Upper lobe of right lung (tissue), 1 donor: ENCODE data around the gene HELLS. TPM values are rescaled to one million over a fixed set of nuclear protein-coding genes. Genes with fewer than 3 reads are reported as not detected.
"Not testable (repeated sequence)": the region's sequence is repeated elsewhere in the genome, so short reads cannot be mapped to it uniquely, and the experiment has no call there.

Source experiments
- ATAC-seq: fragments of 200-7000 bp; cut with Tn5 transposase; one replicate; pipeline ENCODE4 v1.9.1; 2020; ENCODE audit warnings: mild to moderate bottlenecking, moderate library complexity
- DNase-seq: peaks from one replicate; pipeline ENCODE4 v3.0.0-alpha.2; 2020
- H3K27ac ChIP-seq: fragments of 200-600 bp; one replicate; pipeline ENCODE4 v1.8.0; 2022
- H3K27me3 ChIP-seq: fragments of 200-600 bp; one replicate; pipeline ENCODE4 v1.8.0; 2022; ENCODE audit warnings: mild to moderate bottlenecking
- H3K36me3 ChIP-seq: fragments of 200-600 bp; one replicate; pipeline ENCODE4 v1.8.0; 2022
- H3K4me1 ChIP-seq: fragments of 200-600 bp; one replicate; pipeline ENCODE4 v1.8.0; 2022
- H3K4me3 ChIP-seq: fragments of 200-600 bp; one replicate; pipeline ENCODE4 v1.8.0; 2022; ENCODE audit warnings: mild to moderate bottlenecking
- H3K9me3 ChIP-seq: fragments of 200-600 bp; one replicate; pipeline ENCODE4 v1.8.0; 2022
- intact Hi-C: fragments of 100-400 bp; cut with DNase I; formaldehyde crosslinking; loops from one replicate; pipeline ENCODE4 v1.11.0; 2022
- total RNA-seq: library from RNA; stranded (reverse); fragmentation: NEBNext Ultra II Directional; extraction: Animal tissue kit (Norgen Biotek cat#: 25700); gene quantifications from one replicate; pipeline ENCODE4 v1.2.1, GENCODE V29; 2021
- TF ChIP-seq, protein P1 (sequence below): fragments of 200-600 bp; IDR thresholded peaks from one replicate; pipeline ENCODE4 v1.8.0; 2022; ENCODE audit warnings: antibody characterized with exemption
- donor health status: DM: no; HTN: yes; CAD: no; lungs with severe emphysema.

Gene HELLS
- total RNA-seq, 1 donor from 2014 or later: 3.3 TPM

DNA sequence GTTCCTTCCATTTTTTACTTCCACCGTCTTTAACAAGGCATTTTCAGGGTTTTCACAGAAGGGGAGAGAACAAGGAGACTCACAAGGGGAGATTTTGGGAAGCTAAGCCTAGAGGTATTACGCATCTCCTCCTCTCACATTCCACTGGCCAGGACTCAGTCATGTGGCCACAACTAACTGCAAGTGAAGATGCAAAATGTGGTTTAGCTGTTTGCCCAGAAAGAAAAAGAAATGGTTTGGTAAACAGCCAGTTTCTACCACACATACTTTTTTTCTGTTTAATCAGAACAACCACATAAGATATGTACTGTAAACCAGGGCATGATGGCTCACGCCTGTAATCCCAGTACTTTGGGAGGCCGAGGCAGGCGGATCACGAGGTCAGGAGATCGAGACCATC, 21.4 kb upstream of the HELLS start:
- no peak overlapping the region for H3K27ac ChIP-seq
- no peak overlapping the region for H3K4me3 ChIP-seq
- DNase-seq (no peak), ATAC-seq (no peak)
- intact Hi-C loops: no loop called here
- no peaks in the 10 kb centered on the region for H3K4me1 ChIP-seq
- TF ChIP-seq, protein P1, sequence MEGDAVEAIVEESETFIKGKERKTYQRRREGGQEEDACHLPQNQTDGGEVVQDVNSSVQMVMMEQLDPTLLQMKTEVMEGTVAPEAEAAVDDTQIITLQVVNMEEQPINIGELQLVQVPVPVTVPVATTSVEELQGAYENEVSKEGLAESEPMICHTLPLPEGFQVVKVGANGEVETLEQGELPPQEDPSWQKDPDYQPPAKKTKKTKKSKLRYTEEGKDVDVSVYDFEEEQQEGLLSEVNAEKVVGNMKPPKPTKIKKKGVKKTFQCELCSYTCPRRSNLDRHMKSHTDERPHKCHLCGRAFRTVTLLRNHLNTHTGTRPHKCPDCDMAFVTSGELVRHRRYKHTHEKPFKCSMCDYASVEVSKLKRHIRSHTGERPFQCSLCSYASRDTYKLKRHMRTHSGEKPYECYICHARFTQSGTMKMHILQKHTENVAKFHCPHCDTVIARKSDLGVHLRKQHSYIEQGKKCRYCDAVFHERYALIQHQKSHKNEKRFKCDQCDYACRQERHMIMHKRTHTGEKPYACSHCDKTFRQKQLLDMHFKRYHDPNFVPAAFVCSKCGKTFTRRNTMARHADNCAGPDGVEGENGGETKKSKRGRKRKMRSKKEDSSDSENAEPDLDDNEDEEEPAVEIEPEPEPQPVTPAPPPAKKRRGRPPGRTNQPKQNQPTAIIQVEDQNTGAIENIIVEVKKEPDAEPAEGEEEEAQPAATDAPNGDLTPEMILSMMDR: no peak
- H3K9me3 ChIP-seq: no peaks in the 10 kb centered on the region
- no peaks in the 10 kb centered on the region for H3K27me3 ChIP-seq
- peaks cover 20% of the 10 kb centered on the region for H3K36me3 ChIP-seq

DNA sequence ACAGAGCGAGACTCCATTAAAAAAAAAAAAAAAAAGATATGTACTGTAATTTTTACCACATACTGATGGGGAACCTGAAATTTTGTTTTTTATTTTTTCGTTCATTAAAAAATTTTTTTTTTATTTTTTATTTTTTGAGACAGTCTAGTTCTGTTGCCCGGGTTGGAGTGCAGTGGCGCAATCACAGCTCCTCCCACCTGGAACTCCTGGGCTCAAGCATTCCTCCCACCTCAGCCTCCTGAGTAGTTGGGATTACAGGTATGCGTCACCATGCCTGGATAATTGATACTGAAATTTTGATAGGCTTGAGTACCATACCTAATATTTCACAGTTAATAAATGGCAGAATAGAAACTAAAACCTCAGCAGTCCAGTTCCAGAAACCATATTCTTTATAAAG, 20.9 kb upstream of the HELLS start:
- ATAC-seq: no peak
- TF ChIP-seq, protein P1: no peak
- DNase-seq: no peak
- no peaks in the 10 kb centered on the region for H3K27me3 ChIP-seq
- H3K9me3 ChIP-seq: no peaks in the 10 kb centered on the region
- no peaks in the 10 kb centered on the region for H3K4me1 ChIP-seq
- no peak overlapping the region for H3K4me3 ChIP-seq
- no peak overlapping the region for H3K27ac ChIP-seq
- H3K36me3 ChIP-seq: peaks cover 20% of the 10 kb centered on the region
- intact Hi-C loops: no loop called here

DNA sequence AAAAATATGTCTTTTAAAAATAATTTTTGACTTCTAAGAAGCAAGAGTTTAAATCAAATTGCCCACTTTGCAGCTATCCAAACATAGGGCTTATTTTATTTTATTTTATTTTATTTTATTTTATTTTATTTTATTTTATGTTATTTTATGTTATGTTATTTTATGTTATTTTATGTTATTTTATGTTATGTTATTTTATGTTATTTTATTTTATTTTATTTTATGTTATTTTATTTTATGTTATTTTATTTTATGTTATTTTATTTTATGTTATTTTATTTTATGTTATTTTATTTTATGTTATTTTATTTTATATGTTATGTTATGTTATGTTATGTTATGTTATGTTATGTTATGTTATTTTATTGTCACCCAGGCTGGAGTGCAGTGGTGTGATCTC, 14.0 kb upstream of the HELLS start:
- H3K27me3 ChIP-seq, H3K27ac ChIP-seq, DNase-seq, H3K4me1 ChIP-seq, H3K9me3 ChIP-seq, H3K4me3 ChIP-seq, ATAC-seq, intact Hi-C loops: not testable (repeated sequence)
- peaks cover 19% of the 10 kb centered on the region for H3K36me3 ChIP-seq

DNA sequence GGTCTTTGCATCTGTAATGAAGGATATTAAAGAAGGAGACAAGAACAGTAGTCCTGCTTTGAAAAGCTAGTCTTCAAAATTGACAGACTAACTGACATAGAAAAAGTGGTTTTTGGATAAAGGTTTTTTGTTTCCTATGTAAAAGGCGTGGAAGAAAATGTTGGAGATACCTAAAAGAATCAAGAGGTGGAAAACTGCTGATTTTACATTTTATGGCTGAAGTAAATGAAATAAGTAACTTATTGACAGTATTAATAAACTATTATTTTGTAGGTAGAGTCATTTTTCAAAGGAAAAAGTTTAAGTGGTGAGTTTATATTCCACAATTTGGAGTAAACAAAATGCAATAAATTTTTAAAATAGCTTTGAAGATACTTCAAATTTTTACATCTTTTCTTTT, 12.6 kb upstream of the HELLS start:
- peaks cover 19% of the 10 kb centered on the region for H3K36me3 ChIP-seq

DNA sequence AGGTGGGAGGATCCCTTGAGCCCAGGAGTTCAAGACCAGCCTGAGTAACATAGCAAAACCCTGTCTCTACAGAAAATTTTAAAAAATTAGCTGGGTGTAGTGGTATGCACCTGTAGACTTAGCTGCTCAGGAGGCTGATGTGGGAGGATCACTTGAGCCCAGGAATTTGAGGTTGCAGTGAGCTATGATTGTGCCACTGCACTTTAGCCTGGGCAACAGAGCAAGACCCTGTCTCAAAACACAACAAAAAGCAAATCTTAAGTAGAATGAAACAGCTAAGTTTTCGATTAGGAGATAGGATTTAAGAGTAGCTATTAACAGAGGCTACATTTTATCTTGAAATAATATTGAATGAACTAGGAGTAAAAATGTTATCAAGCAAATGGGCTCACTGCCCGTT, 3.3 kb upstream of the HELLS start:
- H3K36me3 ChIP-seq, H3K9me3 ChIP-seq, H3K27ac ChIP-seq, ATAC-seq, intact Hi-C loops, H3K4me3 ChIP-seq, DNase-seq, H3K27me3 ChIP-seq, H3K4me1 ChIP-seq: not testable (repeated sequence)

More for the DNA sequence above, 12.6 kb upstream of the HELLS start:
- H3K9me3 ChIP-seq: no peaks in the 10 kb centered on the region
- H3K27ac ChIP-seq: no peak overlapping the region
- no peak for ATAC-seq
- H3K4me3 ChIP-seq: no peak overlapping the region
- TF ChIP-seq, protein P1: no peak
- no peaks in the 10 kb centered on the region for H3K4me1 ChIP-seq
- intact Hi-C loops: no loop called here
- DNase-seq: no peak
- H3K27me3 ChIP-seq: no peaks in the 10 kb centered on the region

DNA sequence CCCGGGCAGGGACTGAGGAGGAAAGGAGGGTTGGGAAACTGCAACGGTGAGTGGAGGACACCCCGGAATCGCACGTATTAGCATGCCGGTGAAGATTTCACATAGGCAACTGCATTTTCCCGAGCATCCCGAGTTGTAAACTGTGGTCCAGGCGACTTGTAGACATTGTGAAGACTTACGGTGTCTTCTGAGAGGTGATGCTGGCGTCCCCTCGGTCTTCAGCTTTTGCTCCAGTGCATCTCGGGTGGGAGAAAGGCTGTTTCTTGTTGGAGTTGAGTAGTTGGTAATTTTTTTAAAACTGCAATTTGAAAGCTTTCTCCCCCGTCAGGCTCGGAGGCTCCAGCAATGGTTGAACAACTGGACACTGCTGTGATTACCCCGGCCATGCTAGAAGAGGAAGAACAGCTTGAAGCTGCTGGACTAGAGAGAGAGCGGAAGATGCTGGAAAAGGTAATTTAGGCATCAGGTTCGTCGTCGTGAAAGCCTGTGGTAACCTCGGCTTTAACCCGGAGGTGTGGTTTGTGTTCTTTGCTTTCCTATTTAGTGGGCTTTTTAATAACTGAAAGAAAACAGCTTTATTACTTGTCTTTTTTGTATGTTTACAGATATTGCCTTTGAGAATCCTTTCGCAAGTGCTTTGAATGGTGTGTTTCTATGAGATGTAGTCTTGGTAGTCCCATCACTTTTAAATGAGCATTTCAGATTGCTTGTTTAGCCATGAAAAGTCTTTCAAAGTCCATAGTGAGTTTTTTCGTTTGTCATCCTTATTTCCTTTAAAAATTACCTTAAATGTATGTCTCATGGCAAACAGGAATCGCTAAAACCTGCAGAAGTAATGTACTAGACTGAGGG, 687 bp downstream of the HELLS start:
- TF ChIP-seq, protein P1: no peak
- Histone ChIP-seq H3K36me3 (no peaks in the 10 kb centered on the region), H3K4me1 (peaks cover 9% of the 10 kb centered on the region), H3K9me3 (no peaks in the 10 kb centered on the region), H3K4me3 (peak overlapping the region; percentile 77), H3K27ac (peak overlapping the region; percentile 61), H3K27me3 (no peaks in the 10 kb centered on the region)
- DNase-seq (no peak), ATAC-seq (no peak)
- intact Hi-C loops: no loop called here

DNA sequence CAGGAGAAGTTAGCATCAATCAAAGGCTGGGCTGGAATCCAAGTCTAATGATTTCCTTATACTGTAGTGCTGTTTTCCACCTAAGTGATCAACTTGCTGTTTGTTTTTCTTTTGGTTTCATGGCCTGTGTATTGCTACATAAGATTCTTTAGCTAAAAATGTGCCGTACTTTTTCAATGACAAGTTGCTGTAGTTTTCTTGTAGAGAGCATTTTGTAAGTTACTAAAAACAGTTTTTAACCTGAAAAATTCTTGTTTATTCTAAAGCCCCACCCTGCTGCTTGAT, 1.3 kb downstream of the HELLS start:
- TF ChIP-seq, protein P1: no peak
- H3K9me3 ChIP-seq: no peaks in the 10 kb centered on the region
- H3K27ac ChIP-seq: no peak overlapping the region
- no peaks in the 10 kb centered on the region for H3K36me3 ChIP-seq
- H3K4me3 ChIP-seq: no peak overlapping the region
- intact Hi-C loops: no loop called here
- no peak for DNase-seq
- H3K4me1 ChIP-seq: peaks cover 9% of the 10 kb centered on the region
- no peaks in the 10 kb centered on the region for H3K27me3 ChIP-seq
- ATAC-seq: no peak
